Limb (tissue), 2 donors: Measurements from ENCODE around the gene TRPT1.

Experiments used
- DNase-seq, 2 donors: peaks; one replicate each; pipeline ENCODE4 v3.0.0-alpha.2; 2016; ENCODE audit errors: extremely low spot score in 2 of 2

Gene TRPT1

DNA sequence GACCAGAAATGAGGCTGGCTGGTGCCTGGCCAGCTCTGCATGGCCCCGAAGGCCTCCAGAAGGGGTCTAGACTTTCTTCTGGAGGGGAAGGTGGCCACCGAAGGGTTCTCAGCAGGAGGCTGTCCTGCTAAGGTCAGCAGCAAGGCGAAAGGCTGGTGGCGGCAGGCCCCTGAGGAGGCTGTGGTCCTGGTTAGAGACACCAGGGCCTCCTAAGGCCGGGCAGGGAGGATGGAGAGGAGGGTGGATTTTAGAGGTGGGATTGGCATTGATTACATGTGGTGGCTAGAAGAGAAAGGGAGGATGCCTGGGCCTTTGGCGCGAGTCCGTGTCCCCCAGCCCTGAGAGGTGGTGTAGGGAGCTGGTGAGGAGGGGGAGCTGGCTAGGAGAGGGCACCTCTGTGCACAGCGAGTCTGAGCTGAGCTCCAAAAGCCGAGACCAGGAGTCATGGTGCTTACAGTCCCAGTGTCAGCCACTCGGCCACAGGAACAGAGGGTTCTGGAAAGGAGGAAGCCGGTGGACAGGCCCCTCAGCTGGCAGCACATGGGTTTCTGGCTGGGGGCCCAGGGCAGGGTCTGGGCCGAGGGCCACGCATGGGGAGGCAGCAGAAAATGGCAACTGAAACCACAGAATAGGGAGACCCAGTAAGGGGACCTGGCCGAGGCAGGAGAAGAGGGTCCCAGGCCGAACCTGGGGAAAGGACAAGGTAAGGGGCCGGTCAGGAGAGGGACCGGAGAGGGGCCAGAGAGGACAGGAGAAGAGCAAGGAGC is 17.0 kb downstream of the TRPT1 start:
- DNase-seq = peak in 1 of 2 donors; percentile 27

DNA sequence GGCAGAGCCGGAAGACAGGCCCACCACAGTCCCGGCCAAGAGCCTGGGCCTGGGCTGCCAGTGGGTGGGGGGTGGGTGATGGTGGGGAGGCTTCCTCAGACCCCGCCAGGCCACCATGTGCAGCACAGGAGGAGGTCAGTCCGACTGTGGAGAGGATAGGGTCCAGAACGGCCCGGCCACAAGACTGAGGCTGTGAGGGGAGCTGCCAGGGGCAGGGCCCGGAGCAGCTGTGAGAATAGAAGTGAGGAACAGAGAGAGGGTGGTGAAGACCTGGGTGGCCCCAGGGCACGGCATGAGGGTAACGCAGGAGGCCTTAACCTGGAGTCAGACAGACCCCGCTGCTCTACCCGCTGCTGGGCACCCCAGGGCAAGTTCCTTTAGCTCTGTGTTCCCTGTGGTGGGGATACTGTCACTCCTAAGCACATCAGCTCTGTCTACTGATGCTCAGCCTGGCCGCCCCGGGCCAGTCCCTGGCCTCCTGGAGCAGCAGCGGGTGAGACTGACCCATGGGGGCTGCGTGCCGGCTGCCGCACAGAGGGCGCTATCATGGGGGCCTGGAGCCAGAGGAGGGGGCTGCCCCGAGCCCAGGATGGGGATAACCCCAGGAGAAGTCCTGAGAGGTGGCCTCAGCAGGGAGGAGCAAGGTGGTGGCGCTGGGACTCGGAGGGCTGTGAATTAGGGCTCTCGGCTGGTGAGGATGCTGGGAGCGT is 17.7 kb downstream of the TRPT1 start:
- DNase-seq = no peak

DNA sequence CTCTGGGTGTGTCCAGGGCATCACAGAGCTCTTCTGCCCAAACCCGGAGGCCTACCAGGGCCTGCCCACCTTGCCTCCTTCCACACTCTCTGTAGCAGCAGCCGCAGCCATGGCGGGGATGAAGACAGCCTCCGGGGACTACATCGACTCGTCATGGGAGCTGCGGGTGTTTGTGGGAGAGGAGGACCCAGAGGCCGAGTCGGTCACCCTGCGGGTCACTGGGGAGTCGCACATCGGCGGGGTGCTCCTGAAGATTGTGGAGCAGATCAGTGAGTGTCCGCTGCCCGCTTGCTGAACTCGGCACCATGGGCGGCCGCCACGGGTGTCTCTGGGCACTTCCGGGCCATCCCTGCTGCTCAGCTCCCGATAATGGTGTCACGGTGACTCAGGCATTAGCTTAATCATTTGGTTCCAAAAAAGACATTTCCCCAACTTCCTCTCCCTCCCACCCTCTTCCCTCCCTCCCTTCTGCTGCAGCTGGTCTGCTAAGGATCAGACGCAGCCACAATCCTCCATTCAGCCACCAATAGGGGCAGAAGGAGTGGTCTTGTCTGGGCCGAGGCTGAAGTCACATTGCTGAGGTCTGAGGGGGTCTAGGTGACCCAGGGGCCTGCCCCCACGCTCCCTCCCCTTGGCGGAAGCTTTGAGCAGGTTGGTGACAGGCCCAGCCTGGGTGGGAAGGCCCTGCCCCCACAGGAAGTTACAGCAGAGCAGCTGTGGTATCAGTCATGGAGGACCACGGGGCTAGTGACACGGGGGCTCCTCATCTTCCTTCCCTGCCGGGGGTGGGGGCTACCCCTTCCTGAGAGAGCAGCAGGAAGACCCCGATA is 18.5 kb downstream of the TRPT1 start:
- peak; percentile 52 to 59 for DNase-seq

DNA sequence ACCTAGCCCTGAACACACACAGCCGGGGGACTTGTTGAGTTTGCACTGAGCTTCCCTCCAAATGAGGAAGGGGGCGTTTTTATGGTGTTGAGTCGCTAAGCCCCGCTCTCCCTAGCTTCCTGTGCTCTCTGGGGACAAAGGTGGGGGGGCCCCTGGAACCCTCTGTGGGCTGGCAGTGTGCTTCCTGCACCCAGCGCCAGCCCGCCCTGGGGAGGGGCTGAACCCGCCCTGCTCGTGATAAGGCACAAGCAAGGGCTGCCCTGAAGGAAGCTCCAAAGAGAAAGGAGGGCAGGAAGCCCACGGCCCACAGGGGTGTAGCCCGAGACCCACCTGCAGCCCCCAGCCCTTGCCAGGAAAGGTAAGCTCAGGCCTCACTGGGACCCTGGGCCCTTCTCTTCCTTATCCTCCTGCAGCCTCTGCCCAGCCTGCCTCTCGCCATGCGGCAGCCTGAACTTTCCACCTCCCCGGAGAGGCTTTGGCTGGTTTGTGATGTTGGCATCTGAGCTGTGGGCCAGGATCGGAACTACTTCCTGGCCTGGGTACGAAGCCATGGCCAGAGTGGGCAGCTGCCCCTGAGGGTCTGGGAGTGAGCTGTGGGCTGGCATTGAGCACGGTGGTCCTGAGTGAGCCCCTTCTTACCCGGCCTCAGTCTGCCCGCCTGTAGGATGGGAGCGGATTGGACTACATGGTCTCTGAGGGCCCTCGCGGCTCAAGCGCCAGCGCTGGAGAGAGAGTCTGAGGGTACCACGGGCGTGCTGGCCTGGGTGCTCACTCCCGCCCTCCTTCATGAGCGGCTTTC is 19.3 kb downstream of the TRPT1 start, which contains the start of gene FERMT3:
Gene FERMT3 (plus strand): TSS at position 265 of the 799 bp plus-strand sequence. CDS start 644 bp downstream, outside the sequence.
- DNase-seq = peak in 1 of 2 donors; percentile 35

DNA sequence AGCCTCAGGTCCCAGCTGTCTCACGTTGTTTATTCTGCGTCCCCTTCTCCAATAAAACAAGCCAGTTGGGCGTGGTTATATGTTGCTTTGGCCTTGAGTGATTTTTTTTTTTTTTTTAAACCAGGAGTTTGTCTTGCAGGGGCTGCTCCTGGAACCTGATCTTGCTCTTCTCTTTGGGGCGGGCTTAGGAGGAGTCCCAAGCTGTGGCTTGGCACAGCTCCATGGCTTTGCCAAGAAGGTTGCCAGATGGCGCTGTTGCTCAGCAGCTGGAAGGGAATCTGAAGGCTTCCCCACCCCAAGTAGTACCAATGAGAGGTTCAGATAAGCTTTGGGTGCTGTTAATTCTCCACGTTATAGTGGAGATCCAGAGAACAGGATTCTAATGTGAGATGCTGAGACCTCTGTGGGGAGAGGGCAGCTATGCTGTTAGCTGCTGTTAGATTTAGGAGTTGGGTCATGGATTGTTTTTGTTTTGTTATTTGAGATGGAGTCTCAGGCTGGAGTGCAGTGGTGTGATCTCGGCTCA is 21.5 kb downstream of the TRPT1 start:
- DNase-seq = peak; percentile 82 to 85

DNA sequence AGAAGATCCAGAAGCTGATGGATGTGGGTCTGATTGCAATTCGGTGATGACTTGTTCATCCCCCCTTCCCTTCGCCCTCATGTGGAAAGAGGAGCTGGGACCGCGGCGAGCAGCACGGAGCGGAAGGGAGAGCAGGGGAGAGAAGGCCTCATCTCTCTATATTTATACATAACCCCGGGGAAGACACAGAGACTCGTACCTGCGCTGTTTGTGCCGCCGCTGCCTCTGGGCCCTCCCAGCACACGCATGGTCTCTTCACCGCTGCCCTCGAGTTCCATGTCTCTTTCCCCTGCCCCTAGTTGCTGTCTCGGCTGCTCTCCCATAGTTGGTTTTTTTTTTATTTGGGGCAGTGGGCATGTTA is 21.9 kb downstream of the TRPT1 start:
- no peak for DNase-seq

DNA sequence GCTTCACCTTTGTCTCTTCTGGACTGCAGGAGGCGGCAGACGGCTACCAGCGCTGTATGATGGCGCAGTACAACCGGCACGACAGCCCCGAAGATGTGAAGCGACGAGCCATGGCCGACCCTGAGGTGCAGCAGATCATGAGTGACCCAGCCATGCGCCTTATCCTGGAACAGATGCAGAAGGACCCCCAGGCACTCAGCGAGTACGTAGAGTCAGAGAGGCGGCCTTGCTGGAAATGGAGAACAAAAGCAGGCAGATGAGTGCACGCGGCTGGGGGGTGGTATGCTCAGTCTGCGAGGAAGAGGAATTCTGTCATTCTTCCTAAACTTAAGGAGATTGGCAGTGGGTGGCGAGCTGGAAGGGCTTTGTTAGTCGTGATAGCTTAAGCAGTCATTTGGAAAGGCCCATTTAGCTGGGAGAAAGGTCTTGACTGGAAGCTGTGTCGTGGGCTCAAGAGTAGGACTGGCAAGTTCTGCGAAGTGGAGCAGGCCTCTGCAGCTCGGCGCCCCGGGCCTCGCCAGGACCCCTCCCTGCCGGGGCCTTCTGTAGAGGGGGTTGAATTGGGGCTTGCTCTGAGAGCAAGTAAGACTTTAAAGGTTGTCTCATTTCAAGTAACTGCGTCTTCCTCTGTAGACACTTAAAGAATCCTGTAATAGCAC is 22.4 kb downstream of the TRPT1 start:
- no peak for DNase-seq

DNA sequence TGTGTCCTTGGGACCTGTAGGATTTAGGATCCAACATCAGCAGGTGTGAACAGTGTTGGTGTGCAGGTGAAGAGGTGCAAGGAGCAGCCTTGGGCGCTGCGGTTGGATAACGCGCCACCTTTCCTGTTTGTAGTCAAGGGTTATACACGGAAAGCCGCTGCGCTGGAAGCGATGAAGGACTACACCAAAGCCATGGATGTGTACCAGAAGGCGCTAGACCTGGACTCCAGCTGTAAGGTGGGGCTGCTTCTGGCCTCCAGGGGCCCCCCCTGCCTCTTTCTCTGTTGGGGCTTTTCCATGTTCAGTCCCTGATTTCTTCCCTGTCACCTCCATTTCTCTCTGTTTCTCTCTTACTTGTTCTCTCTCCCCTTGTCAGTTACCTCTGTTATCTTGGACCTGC is 23.0 kb downstream of the TRPT1 start:
- no peak for DNase-seq

DNA sequence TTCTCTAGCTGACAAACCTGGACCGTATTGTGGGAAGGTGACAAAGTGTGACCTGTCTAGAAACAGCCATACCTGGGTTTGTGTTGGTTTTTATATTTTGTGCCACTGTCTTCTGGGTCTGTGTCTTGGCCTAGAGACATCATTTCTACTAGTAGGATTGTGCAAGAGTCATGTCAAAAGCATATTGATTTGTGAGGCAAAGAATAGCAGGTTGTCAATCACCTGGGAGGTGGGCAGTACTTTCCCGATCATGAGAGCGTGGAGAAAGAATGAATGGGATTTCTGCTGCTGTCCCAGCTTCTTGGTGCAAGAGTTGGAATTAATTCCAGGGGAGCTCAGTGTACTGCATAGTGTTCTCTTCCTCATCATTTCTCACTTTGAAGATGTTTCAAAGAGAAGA is 24.4 kb downstream of the TRPT1 start:
- DNase-seq = no peak

DNA sequence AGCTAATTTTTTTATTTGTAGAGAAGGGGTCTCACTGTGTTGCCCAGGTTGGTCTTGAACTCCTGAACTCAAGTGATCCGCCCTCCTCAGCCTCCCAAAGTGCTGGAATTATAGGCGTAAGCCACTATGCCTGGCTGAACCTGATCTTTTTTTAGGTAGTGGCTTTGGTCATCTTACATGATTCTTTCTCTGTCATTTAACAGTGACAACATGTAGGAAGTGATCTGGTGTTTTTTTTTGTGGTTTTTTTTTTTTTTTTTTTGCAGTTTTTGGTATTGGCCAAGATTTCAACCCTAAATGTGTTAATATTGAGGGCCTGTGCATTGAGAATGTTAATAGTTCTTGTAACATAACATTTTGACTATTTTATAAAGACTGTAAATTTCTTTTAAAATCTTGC is 27.5 kb downstream of the TRPT1 start:
- no peak for DNase-seq

DNA sequence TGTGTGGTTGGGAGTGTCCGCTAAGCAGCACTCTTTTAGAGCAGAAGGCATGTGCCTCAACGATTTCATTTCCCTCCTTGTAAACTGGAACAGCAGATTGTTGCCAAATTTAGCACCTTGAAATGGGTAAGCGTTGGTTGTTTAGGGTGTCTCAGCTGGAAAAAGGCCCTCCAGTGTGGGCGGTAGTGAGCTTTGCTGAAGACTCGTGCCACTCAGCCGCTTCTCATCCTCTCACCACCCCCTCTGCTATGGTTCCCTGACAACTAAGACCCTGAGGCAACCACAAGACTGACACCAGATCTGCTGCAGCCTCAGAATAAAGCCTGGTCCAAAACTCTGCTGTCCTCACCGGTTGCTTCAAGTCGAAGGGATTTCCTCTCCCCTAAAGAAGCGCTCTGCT is 29.4 kb downstream of the TRPT1 start:
- DNase-seq = no peak

DNA sequence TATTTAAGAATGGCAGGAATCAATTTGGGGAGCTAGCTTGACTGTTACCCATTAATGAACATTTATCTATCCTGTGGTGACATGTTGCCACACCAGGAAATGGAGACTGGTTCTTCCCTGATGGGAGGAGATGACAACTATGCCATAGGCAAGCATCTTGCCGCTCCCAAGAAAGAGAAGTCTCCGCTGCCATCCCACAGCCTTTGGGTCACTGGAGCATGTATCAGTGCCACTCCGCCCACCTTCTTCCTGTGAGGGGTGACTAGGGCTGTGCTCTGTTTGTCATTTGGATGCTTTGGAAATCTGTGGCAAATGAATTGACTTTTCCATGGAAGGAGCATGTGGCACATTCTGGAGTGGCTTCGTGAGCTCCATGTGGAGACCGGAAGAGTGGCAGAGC is 33.6 kb downstream of the TRPT1 start:
- no peak for DNase-seq

DNA sequence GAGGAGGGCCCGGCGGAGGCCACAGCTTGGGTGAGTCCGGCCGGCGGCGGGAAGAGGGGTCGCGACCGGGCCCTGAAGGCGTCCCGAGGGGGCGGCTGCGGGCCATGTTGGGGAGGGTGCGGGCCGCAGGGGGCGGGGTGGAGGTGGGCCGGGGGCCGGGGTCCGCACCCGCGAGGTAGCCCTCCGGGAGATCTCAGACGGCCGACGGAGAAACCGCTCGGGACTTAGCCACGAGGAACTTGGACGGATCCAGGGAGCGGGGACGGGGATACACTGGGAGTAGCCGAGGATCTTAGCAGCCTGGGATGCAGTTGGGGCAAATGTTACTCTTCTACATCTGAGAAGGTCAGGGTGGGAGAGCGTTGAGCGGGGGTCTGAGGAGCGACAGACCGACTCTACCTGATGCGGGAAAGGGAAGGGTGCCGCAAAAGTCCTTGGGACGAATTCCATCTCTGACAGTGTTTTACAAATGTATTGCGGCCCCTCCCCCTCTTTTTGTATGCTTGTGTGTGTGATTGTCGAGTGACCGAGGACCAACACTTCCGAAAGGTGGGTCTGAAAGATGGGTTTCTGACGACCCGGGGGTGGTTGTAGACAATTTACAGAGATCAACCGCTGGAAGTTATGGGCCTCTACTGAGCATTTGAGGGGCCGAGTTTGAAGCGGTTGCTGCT is 39.4 kb downstream of the TRPT1 start:
- DNase-seq = peak; percentile 10 to 49

DNA sequence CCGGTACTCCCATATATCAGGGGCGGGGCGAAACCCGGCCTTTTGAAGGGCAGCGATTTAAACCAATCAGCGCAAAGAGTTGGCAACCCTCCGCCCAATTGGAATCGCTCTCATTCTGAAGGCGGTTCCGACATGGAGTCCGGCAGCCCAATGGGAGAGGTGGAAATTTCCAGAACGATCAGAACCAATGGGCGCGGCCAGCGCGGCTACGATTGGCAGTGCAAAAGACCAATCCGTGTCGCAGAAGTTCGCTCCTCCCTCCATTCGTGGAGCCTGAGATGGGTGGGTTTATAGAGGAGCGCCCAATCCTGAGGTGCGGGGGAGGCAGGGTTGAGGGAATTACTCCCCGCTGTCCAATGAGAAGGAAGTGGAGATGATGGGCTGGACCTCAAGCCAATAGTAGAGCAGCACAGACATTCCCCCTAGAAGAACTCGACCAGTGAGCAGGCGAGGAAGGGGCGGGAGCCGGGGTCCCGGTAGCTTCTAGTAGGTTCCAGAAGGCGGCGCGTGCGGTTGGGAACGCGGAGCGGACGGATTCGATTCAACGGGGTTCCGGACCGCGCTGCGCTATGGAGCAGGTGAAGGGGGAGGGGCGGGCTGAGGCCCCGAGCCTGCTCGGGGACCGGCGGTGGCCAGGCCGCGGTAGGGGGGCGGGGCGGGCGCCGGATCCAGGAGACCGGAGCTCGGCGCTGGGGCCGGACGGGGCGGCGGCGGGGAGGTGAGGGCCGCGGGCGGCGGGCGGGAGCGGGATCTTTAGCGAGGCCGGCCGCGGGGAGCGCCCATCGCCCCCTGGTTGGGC is 40.1 kb downstream of the TRPT1 start, which contains the start of gene STIP1:
Gene STIP1 (plus strand): TSS at position 479 of the 799 bp plus-strand sequence. CDS start 91 bp downstream, at position 570.
- DNase-seq = peak; percentile 99 to 100

DNA sequence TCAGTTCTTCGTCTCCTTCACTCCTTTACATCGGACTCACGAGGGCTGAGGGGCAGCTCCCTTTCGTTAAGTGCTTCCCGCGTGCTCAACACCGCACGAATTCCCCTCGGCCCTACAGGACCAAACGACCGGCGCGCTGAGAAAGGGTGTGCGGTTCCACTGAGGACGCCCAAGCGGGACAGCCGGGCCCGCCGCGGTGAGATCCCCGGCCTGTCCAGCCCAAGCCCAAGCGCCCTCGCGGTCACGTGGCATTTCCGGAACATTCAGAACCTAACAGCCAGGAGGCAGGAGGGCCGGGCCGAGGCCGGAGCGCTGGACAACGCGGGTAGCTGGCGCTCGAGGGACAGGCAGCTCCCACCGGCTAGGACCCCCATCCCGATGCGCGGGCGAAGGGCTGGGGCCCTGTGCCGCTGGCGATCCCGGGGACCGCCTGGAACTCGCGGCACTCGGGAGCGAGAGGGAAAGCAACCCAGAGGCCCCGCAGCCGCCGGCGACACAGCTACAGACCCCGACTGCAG is 40.8 kb downstream of the TRPT1 start:
- no peak for DNase-seq

DNA sequence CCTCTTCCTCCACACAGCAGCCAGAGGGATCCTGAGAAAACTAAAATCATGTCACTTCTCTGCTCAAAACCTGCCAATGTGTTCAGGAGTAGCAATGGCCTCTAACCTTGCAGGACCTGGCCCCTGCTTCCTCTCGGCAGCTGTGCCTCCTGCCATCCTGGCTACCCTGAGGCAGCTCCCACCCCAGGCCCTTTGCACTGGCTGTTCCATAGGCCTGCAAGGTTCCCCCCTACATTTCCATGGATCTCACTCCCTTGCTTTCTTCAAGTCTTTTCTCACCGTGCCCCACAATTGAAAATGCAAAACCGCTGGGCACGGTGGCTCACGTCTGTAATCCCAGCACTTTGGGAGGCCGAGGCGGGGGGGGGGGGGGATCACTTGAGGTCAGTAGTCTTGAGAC is 42.1 kb downstream of the TRPT1 start:
- DNase-seq = no peak

DNA sequence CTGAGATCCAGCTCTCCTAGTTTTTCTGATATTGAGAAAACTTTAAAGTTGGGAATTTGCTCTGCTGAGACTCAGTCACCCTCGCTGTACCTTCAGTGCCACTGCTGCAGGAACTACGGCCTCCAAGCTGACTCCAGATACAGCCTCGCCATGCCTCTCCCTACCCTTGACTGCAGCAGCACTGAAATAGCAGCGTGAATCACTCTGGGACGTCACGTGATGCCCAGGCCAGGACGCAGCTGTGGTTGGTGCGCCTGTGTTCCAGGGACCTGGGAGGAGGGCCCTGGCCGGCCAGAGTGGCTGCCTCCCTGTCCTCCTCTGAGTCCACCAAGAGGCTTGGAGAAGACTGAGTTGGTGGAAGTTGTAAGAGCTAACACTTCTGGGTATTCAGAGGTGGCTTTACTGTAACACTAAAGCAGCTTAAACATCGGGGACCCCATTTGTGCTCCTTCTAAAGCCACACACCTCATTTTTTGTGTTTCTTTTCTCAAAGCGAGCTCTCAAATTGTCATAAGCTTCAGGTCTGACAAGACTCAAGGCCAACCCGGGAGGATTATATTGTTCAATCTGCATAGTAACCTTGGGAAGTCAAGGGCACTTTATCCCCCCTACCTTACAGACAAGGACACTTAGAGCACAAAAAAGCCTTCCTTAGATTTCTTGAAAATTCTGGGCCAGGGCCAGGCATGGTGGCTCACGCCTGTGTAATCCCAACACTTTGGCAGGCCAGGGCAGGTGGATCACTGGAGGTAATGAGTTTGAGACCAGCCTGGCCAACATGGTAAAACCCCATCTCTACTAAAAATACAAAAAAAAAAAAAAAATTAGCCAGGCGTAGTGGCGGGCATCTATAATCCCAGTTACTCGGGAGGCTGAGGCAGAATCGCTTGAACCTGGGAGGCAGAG is 44.2 kb downstream of the TRPT1 start:
- peak; percentile 80 to 85 for DNase-seq

DNA sequence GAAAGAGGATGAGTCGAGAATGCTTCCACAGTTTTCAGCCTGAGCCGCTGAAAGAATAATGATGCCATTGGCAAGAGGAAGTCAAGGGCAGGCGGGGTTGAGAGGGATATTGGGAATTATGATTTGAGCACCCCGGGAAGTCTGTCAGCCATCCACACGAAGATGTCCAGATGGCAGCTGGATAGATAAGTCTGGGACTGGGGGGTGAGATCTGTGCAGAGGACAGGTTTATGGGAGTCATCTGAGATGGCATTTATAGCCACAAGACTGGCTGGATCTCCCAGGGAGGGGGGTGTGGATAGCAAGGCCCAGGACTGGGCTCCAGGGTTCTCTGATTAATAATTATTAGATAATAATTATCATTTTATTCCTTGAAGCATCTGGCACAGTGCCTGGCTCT is 45.1 kb downstream of the TRPT1 start:
- DNase-seq = no peak
